Hepatocyte (in vitro differentiated cells): ENCODE results near the gene RTN4R. TPM values are rescaled to one million over a fixed set of nuclear protein-coding genes. Genes with fewer than 3 reads are reported as not detected.

Experiments used
- DNase-seq: peaks from one replicate; pipeline ENCODE4 v3.0.0-alpha.2; 2016; ENCODE audit warnings: low spot score
- H2AFZ ChIP-seq: fragments of 200-600 bp; sonication (generic); 2 replicates; pipeline ENCODE4 v1.6.0; 2016; ENCODE audit warnings: antibody characterized with exemption, mild to moderate bottlenecking
- H3K27ac ChIP-seq: fragments of 200-600 bp; sonication (generic); 2 replicates; pipeline ENCODE4 v1.5.1; 2016; ENCODE audit warnings: mild to moderate bottlenecking
- H3K27me3 ChIP-seq: fragments of 200-600 bp; sonication (generic); 2 replicates; pipeline ENCODE4 v1.6.1; 2016
- H3K36me3 ChIP-seq: fragments of 200-600 bp; sonication (generic); replicated peaks from 2 replicates; pipeline ENCODE4 v1.5.1; 2016; ENCODE audit warnings: low read depth; ENCODE audit not compliant: insufficient read depth
- H3K4me1 ChIP-seq: fragments of 200-600 bp; sonication (generic); 2 replicates; pipeline ENCODE4 v1.5.1; 2016; ENCODE audit warnings: mild to moderate bottlenecking, moderate library complexity; ENCODE audit not compliant: insufficient read depth
- H3K4me2 ChIP-seq: fragments of 200-600 bp; sonication (generic); 2 replicates; pipeline ENCODE4 v1.6.0; 2016
- H3K4me3 ChIP-seq: fragments of 200-600 bp; sonication (generic); 2 replicates; pipeline ENCODE4 v1.5.1; 2016; ENCODE audit warnings: mild to moderate bottlenecking
- H3K79me2 ChIP-seq: fragments of 200-600 bp; sonication (generic); 2 replicates; pipeline ENCODE4 v1.6.0; 2017; ENCODE audit warnings: mild to moderate bottlenecking
- H3K9me2 ChIP-seq: fragments of 200-600 bp; sonication (generic); replicated peaks from 2 replicates; pipeline ENCODE4 v1.6.0; 2017; ENCODE audit warnings: mild to moderate bottlenecking; ENCODE audit not compliant: insufficient read depth
- H3K9me3 ChIP-seq: fragments of 200-600 bp; sonication (generic); 2 replicates; pipeline ENCODE4 v1.5.1; 2016; ENCODE audit warnings: low read depth, mild to moderate bottlenecking
- H4K20me1 ChIP-seq: fragments of 200-600 bp; sonication (generic); 2 replicates; pipeline ENCODE4 v1.6.0; 2016; ENCODE audit warnings: mild to moderate bottlenecking; ENCODE audit not compliant: insufficient read depth, poor library complexity, severe bottlenecking
- CTCF ChIP-seq: fragments of 200-600 bp; sonication (generic); IDR thresholded peaks from 2 replicates; pipeline ENCODE4 v1.5.1; 2016; ENCODE audit warnings: antibody characterized with exemption, mild to moderate bottlenecking; ENCODE audit not compliant: poor library complexity
- EZH2 ChIP-seq: fragments of 200-600 bp; sonication (generic); IDR thresholded peaks from 2 replicates; pipeline ENCODE4 v1.6.1; 2016; ENCODE audit warnings: antibody characterized with exemption, mild to moderate bottlenecking, borderline replicate concordance
- EZH2phosphoT487 ChIP-seq: fragments of 200-600 bp; sonication (generic); IDR thresholded peaks from one replicate; pipeline ENCODE4 v1.6.1; 2018; ENCODE audit warnings: antibody characterized with exemption, mild to moderate bottlenecking, low read depth, moderate library complexity; ENCODE audit not compliant: unreplicated experiment, severe bottlenecking
- WGBS: methylation state at CpG from one replicate; pipeline ENCODE4 v1.1.6; 2016; ENCODE audit warnings: low lambda C conversion rate; ENCODE audit errors: missing lambda C conversion rate; 5-methylcytosine and 5-hydroxymethylcytosine counted together
- polyA plus RNA-seq: library from polyadenylated mRNA; unstranded; fragments of >200 nt; fragmentation: Nextera tagmentation; extraction: Ambion mirVana; gene quantifications from 2 replicates; pipeline ENCODE4 v1.2.1, GENCODE V29; 2016
- total RNA-seq: library from RNA; depleted of rRNA; stranded (reverse); fragments of >200 nt; gene quantifications from 2 replicates; pipeline ENCODE4 v1.2.3, GENCODE V29; 2014

Gene RTN4R
- total and polyA plus RNA-seq, 2 experiments from 2014 or later = 7.9 to 16.9 TPM

GRCh38 chr22:20215742-20216141, 52.4 kb downstream of the RTN4R start:
- 83% methylated on average over 2 of the region's 4 CpGs for WGBS
- Histone ChIP-seq H3K36me3 (no peaks in the 10 kb centered on the region), H3K4me1 (no peaks in the 10 kb centered on the region), H3K9me3 (no peaks in the 10 kb centered on the region), H3K9me2 (no peaks in the 10 kb centered on the region), H3K4me2 (no peak overlapping the region), H3K27ac (no peak overlapping the region), H2AFZ (no peak overlapping the region), H3K4me3 (no peak overlapping the region), H3K27me3 (no peaks in the 10 kb centered on the region), H3K79me2 (no peaks in the 10 kb centered on the region), H4K20me1 (no peaks in the 10 kb centered on the region)
- TF ChIP-seq EZH2 = no peak
- no peak for TF ChIP-seq CTCF
- no peak for TF ChIP-seq EZH2phosphoT487
- no peak for DNase-seq

DNA sequence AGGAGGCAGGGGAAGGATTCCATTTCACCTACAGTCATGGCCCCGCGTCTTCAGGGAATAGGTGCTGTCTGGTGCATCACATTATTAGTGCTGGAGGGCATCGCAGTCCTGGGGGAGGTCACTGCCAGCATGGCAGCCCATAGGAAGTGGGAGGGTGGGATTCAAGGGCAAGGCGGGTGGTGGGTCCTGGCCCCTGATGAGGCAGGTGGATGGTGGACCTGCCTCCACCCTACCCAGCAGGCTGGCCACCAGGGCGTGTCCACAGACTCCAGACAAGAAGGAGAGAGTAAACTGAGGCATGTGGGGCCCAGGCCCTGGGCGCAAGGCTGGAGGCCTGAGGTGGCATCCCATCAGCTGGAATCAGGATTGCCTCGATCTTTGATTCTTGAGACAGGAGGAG, 53.3 kb downstream of the RTN4R start:
- H2AFZ ChIP-seq = no peak overlapping the region
- 91% methylated on average over 6 of the region's 7 CpGs for WGBS
- no peak overlapping the region for H3K4me3 ChIP-seq
- TF ChIP-seq EZH2phosphoT487 (no peak), EZH2 (no peak), CTCF (no peak)
- no peaks in the 10 kb centered on the region for H3K4me1 ChIP-seq
- H3K27me3 ChIP-seq = no peaks in the 10 kb centered on the region
- H3K9me2 ChIP-seq = no peaks in the 10 kb centered on the region
- H3K9me3 ChIP-seq = no peaks in the 10 kb centered on the region
- H4K20me1 ChIP-seq = no peaks in the 10 kb centered on the region
- no peak for DNase-seq
- no peaks in the 10 kb centered on the region for H3K36me3 ChIP-seq
- no peak overlapping the region for H3K4me2 ChIP-seq
- H3K79me2 ChIP-seq = no peaks in the 10 kb centered on the region
- H3K27ac ChIP-seq = no peak overlapping the region

DNA sequence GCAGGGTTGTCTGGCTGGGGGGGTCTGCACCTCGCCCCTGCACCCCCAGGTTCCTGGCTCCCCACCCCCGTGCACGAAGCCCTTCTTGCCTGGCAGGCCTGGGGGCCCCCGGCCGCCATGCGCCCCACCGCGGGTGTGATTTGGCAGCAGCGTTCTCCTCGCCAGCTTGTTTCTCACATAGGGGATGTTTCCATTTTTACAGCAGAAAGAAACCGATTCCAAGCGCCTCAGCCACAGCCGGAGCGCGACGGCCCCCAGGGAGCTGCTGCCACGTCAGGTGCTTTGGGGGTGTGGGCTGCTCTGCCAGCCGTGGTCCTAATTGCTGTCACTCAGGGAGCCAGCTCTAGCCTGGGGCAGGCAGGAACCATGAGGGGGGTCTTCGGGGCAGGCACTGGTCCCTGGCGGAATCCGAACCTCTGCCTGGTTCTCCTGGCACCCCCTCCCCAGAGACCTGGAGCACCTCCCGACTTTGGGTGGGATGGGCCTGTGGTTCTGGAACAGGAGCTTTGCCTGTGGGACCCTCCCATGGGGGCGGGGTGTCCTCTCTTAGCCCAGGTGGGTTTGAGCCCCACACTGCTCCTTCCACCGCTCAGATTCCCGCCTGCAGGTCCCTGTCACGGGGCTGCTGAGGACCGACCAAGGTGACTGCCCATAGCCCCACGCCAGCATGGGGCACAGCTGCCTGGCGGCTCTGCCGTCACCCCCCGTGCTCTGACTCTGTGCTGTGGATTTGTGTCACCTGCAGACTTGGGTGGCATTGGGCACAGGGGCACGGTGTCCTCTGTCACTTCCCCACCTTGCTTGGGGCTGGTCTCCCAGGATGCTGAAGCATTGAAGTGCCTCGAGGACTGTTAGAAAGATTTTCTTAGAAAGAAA, 54.0 kb downstream of the RTN4R start:
- TF ChIP-seq CTCF = no peak
- no peak for TF ChIP-seq EZH2
- TF ChIP-seq EZH2phosphoT487 = no peak
- Histone ChIP-seq H3K79me2 (no peaks in the 10 kb centered on the region), H4K20me1 (no peaks in the 10 kb centered on the region), H3K9me3 (no peaks in the 10 kb centered on the region), H3K36me3 (no peaks in the 10 kb centered on the region), H3K4me2 (no peak overlapping the region), H3K27me3 (no peaks in the 10 kb centered on the region), H2AFZ (no peak overlapping the region), H3K27ac (no peak overlapping the region), H3K9me2 (no peaks in the 10 kb centered on the region), H3K4me3 (no peak overlapping the region), H3K4me1 (no peaks in the 10 kb centered on the region)
- WGBS = 85% methylated on average over 29 of the region's 33 CpGs
- DNase-seq = no peak
